ENCODE results near the gene LAMB1. TPM values are rescaled to one million over a fixed set of nuclear protein-coding genes. Genes with fewer than 3 reads are reported as not detected.
A peak's percentile ranks its signal among the peaks of the same experiment; 100 is the strongest.

The LAMB1 gene
- total RNA-seq, 1 experiment from 2014 or later = 431 TPM

- H3K4me1 Mint-ChIP-seq (ENCODE audit: low read depth, unreplicated experiment) = peaks cover 37% of the 10 kb centered on the region
- no peak for TF ChIP-seq CTCF (IDR thresholded peaks at IDR 0.05; ENCODE audit: insufficient read depth in 1 of 2, low read depth in 1 of 2, low read length in 1 of 2, severe bottlenecking in 1 of 2, unreplicated experiment in 1 of 2)
- no peaks in the 10 kb centered on the region for H3K36me3 ChIP-seq (ENCODE audit: control insufficient read depth, insufficient read depth, low read length)
- no peaks in the 10 kb centered on the region for H3K27me3 ChIP-seq (replicated peaks; ENCODE audit: control insufficient read depth, insufficient read depth, low read length)
- no TSS peak for BruUV-seq (replicated peaks)
- no peaks in the 10 kb centered on the region for H3K9me3 ChIP-seq
- peaks cover 36% of the 10 kb centered on the region for H3K4me1 ChIP-seq
- intact Hi-C loops (cut with micrococcal nuclease; ENCODE audit: unreplicated experiment) = no loop called here
- no peaks in the 10 kb centered on the region for H3K9me3 Mint-ChIP-seq (ENCODE audit: unreplicated experiment)
- no peak overlapping the region for H3K4me3 Mint-ChIP-seq (ENCODE audit: unreplicated experiment)
- no peak for DNase-seq
- CTCF ChIA-PET = no interaction called here
- no peak overlapping the region for H3K4me3 ChIP-seq (ENCODE audit: low read depth, low read length)
- peaks cover 6% of the 10 kb centered on the region for H3K36me3 Mint-ChIP-seq (ENCODE audit: insufficient read depth, unreplicated experiment)
- H3K27me3 Mint-ChIP-seq (ENCODE audit: insufficient read depth, unreplicated experiment) = no peaks in the 10 kb centered on the region
- POLR2A ChIA-PET = no interaction called here
- H3K27ac Mint-ChIP-seq (ENCODE audit: unreplicated experiment) = no peak overlapping the region
Observed at GRCh38 chr7:108048422-108048821, 45.5 kb upstream of the LAMB1 start.

DNA sequence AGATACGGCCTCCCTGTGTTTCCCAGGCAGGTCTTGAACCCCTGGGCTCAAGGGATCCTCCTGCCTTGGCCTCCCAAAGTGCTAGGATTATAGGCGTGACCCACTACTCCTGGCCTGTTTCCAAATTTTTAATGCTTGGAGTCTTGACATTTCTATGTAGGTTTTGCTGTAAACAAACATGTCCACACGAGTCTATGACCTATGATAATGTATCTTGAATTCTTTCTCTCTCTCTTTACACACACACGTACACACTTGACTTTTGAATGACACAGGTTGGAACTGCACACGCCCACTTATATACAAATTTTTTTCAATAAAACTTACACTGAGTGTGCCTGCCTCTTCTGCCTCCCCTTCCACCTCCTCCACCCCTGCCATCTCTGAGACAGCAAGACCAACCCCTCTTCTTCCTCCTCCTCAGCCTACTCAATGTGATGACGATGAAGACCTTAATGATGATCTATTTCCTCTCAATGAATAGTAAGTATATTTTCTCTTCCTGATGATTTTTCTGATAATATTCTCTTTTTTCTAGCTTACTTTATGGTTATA lies 44.1 kb upstream of the LAMB1 start:
- no peaks in the 10 kb centered on the region for H3K9me3 Mint-ChIP-seq (ENCODE audit: unreplicated experiment)
- peaks cover 6% of the 10 kb centered on the region for H3K36me3 Mint-ChIP-seq (ENCODE audit: insufficient read depth, unreplicated experiment)
- Histone ChIP-seq H3K4me3 (ENCODE audit: low read depth, low read length) (no peak overlapping the region), H3K4me1 (peaks cover 42% of the 10 kb centered on the region), H3K36me3 (ENCODE audit: control insufficient read depth, insufficient read depth, low read length) (no peaks in the 10 kb centered on the region), H3K27me3 (replicated peaks; ENCODE audit: control insufficient read depth, insufficient read depth, low read length) (no peaks in the 10 kb centered on the region), H3K9me3 (no peaks in the 10 kb centered on the region)
- peaks cover 39% of the 10 kb centered on the region for H3K4me1 Mint-ChIP-seq (ENCODE audit: low read depth, unreplicated experiment)
- no peak for DNase-seq
- intact Hi-C loops (cut with micrococcal nuclease; ENCODE audit: unreplicated experiment) = no loop called here
- no peak for TF ChIP-seq CTCF (IDR thresholded peaks at IDR 0.05; ENCODE audit: insufficient read depth in 1 of 2, low read depth in 1 of 2, low read length in 1 of 2, severe bottlenecking in 1 of 2, unreplicated experiment in 1 of 2)
- ChIA-PET POLR2A (no interaction called here), CTCF (no interaction called here)
- H3K27ac Mint-ChIP-seq (ENCODE audit: unreplicated experiment) = no peak overlapping the region
- no peak overlapping the region for H3K4me3 Mint-ChIP-seq (ENCODE audit: unreplicated experiment)
- no TSS peak for BruUV-seq (replicated peaks)
- H3K27me3 Mint-ChIP-seq (ENCODE audit: insufficient read depth, unreplicated experiment) = no peaks in the 10 kb centered on the region

- CTCF ChIA-PET = no interaction called here
- peaks cover 6% of the 10 kb centered on the region for H3K36me3 Mint-ChIP-seq (ENCODE audit: insufficient read depth, unreplicated experiment)
- no peak overlapping the region for H3K27ac Mint-ChIP-seq (ENCODE audit: unreplicated experiment)
Observed at GRCh38 chr7:108045669-108046068, 42.7 kb upstream of the LAMB1 start.

More at GRCh38 chr7:108045669-108046068, 42.7 kb upstream of the LAMB1 start:
- intact Hi-C loops (cut with micrococcal nuclease; ENCODE audit: unreplicated experiment) = loop anchor here (1.0 kb wide), 1 partner anchor 11 kb away; no protein-coding TSS in a partner anchor
- Mint-ChIP-seq H3K9me3 (ENCODE audit: unreplicated experiment) (no peaks in the 10 kb centered on the region), H3K27me3 (ENCODE audit: insufficient read depth, unreplicated experiment) (no peaks in the 10 kb centered on the region), H3K4me3 (ENCODE audit: unreplicated experiment) (no peak overlapping the region), H3K4me1 (ENCODE audit: low read depth, unreplicated experiment) (peaks cover 41% of the 10 kb centered on the region)
- Histone ChIP-seq H3K27me3 (replicated peaks; ENCODE audit: control insufficient read depth, insufficient read depth, low read length) (no peaks in the 10 kb centered on the region), H3K36me3 (ENCODE audit: control insufficient read depth, insufficient read depth, low read length) (no peaks in the 10 kb centered on the region), H3K4me3 (ENCODE audit: low read depth, low read length) (no peak overlapping the region), H3K4me1 (peaks cover 39% of the 10 kb centered on the region), H3K9me3 (no peaks in the 10 kb centered on the region)
- BruUV-seq (replicated peaks) = no TSS peak
- POLR2A ChIA-PET = no interaction called here
- no peak for TF ChIP-seq CTCF (IDR thresholded peaks at IDR 0.05; ENCODE audit: insufficient read depth in 1 of 2, low read depth in 1 of 2, low read length in 1 of 2, severe bottlenecking in 1 of 2, unreplicated experiment in 1 of 2)
- peak in 1 of 2 experiments; percentile 50 for DNase-seq

Data from Caco-2 (cell line).